NCI-H2227 (cell line): ENCODE measurements around the gene CBFA2T2.
"Not testable (repeated sequence)": the region's sequence is repeated elsewhere in the genome, so short reads cannot be mapped to it uniquely, and the experiment has no call there.

Experiments used
- DNase-seq: peaks from one replicate; lab custom pipeline; 2025; ENCODE audit not compliant: unreplicated experiment; lab: John Stamatoyannopoulos, UW

The CBFA2T2 gene

DNA sequence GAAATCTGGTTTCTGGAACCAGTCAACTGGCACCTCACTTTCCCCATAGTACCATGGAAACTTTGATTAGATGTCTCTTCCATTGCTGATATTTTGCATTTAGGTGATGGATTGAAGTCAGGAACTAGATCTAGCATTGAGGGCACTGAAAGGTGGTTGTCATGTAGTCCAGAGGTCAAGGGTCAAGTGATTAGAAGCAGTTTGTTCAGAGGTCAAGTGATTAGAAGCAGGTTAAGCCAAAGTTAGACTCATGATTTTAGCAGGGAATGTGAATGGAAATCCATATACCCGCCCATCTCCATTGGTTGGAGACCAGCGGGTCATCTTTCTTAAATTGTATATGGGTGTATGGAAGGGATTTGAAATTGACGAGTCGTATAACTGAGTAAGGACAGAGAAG is 51.2 kb downstream of the CBFA2T2 start:
- no peak for DNase-seq

- no peak for DNase-seq
These were observed 51.9 kb downstream of the CBFA2T2 start for GRCh38 chr20:33541797-33542196.

DNA sequence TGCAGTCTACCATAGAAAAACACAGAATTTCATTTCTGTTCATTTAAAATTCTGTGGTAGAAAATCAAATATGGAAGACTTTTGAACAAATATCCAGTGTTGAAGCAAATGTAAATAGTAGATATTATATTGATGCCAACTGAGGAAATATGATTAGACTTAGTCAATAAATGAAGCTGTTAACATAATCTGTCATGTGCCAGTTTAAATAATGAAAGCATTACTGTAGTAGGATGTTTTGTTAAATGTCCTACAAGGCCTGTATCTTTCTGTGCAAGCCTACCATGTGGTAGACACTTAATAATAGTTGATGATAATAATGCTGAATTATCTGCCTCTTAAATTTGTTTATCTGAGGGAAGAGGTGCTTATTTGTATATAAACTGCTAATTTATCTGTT is 55.9 kb downstream of the CBFA2T2 start:
- DNase-seq, result no peak

- DNase-seq, result no peak
These were observed 59.5 kb downstream of the CBFA2T2 start for GRCh38 chr20:33549229-33549999.

DNA sequence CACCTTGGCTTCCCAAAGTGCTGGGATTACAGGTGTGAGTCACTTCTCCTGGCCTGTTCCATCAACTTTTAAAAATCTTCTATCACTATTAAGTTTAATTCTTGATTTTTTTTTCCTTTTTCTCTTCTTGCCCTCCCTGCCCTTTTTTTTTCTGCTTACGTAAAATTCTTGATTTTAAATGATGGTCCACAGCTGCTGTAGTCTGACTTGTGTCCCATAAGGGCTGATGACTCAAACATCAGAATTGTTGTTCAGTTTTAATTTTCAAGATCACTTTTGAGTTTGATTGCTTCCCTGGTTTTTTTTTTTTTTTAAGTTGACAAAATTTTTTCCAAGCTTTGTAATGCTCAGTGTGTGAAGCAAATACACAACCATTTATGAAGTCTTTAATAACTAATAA is 61.9 kb downstream of the CBFA2T2 start:
- no peak for DNase-seq

DNA sequence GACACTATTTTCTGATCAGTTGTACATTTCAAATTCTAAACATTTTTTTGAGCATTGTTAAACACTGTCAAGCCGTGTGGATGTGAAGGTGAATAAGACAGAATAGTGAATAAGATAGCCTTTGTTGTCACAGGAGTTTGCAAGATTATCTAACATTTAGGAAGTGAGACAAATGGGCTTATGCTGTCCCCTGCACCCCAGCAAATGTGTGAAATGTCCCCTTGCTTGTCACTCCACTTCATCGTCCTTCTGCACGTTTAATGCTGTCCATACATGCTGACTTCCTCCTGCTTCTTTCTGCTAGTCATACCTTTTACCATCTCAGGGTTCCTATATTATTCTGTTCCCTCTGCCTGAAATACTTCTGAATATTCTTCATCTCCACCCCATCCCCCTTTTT is 62.6 kb downstream of the CBFA2T2 start:
- no peak for DNase-seq

- DNase-seq, result no peak
These were observed 63.6 kb downstream of the CBFA2T2 start for GRCh38 chr20:33553516-33553915.

DNA sequence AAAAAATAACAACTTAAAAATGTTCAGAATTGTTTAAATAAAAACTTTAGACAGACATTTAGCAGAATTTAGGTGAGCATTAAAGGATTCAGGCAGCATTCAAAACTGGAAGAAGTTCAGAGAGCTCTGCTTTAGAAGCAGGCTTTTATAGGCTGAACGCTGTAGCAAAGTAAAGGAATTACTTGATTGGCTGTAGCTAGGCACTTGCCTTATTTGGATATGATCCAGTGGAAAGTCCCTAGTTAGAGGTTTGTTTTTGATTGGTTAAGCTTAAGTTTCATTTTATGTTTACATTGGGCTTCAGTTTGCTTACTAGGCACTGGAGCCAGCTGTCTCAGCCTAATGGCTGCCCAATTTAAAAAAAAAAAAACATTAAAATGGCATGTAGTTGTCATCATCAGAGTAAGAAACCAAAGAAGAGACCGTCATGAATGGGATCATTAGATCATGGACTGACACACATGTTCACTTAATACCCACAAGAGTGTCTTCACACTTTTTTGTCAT is 65.1 kb downstream of the CBFA2T2 start:
- peak; percentile 60 for DNase-seq

DNA sequence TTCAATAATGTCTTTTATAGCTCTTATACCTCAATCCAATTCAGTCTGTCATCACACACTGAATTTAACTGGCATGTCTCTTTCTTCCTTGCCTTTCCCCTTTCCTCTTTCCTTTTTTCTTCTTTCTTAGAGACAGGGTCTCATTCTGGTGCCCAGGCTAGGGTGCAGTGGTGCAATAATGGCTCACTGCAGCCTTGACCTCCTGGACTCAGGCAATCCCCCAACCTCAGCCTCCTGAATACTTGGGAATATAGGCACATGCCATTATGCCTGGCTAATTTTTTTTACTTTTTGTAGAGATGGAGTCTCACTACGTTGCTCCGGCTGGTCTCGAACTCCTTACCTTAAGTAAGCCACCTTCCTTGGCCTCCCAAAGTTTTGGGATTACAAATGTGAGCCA is 65.9 kb downstream of the CBFA2T2 start:
- no peak for DNase-seq

GRCh38 chr20:33556246-33556645 is 66.3 kb downstream of the CBFA2T2 start:
- DNase-seq, result no peak

- no peak for DNase-seq
These were observed 68.7 kb downstream of the CBFA2T2 start for GRCh38 chr20:33558348-33559144.

- DNase-seq, result no peak
These were observed 69.3 kb downstream of the CBFA2T2 start for GRCh38 chr20:33559212-33559611.

DNA sequence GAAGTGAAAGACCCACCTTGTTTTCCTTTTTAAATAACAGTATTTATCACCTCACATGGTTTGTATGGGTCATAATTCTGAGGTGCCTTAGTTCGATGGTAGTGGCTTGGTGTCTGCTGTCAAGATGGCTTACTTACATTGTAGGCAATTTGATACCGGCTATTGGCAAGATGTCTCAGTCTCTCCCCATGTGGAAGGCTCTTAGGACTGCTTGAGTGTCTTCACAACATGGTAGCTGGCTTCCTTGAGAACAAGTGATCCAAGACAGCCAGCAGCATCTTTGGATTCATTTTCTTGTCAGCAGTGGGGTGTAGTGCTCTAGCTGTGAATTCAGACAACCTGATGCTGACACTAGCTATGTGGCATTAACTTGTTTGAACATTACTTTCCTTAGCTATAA is 70.1 kb downstream of the CBFA2T2 start:
- no peak for DNase-seq

- DNase-seq, result not testable (repeated sequence)
These were observed 71.2 kb downstream of the CBFA2T2 start for GRCh38 chr20:33561053-33561452.

DNA sequence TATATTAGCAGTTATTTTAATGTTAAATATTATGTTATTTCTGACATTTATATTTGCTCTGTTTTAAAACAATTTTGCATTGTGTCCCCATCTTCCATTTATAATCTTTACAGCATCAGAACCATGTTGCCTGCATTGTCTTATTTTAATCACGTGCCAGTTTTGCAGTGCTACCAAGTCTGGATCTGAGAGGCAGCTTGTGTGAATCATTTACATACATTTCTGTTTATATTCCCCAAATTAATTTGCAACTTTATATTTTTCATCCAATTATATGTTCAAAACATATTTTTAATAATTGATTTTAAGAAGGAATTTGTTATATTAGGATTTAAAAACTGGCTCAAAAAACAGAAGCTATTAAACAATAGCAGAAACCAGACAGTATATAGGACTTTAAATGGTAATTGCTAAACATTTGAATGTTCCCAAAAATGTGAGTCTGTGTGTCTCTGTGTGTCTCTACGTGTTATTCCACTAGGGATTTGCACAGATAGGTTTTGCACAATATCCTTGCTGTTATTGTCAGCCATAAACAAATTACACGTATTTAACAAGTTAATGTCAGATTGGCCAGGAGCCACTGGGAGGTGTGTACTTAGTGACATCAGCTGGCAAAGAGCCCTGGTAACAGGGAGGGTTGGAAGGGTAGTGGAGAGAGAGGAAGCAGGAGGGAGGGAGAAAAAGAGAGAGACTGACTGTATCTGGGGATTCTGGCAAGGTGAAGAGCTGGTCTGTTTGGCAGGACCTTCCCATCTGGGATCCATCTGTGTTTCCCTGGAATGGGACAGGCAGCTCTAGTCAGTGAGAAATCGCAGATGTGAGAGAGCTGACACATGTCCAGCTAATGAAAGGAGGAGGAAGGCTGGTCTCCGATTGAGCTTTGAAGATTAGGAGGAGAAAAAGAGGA is 72.1 kb downstream of the CBFA2T2 start:
- DNase-seq, result peak; percentile 66

- no peak for DNase-seq
These were observed 73.9 kb downstream of the CBFA2T2 start for GRCh38 chr20:33563788-33564187.

GRCh38 chr20:33566781-33567603 is 77.1 kb downstream of the CBFA2T2 start:
- DNase-seq, result no peak

DNA sequence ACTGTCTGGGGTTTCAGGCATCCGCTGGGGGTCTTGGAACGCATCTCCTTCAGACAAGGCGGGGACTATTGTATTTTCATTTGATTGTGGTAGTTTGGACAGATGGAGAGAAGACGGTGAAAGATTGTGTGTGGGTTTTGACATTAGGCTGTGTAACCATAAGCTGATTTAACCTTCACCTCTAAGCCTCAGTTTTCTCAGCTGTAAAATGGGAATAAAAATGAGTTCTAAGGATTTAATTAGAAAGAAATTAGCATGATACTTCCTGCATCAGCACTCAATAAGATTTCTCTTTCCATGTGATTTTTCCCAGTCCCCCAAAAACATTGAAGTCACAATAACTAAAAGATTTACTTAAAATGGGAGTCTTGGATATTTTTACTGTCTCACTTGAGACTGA is 78.1 kb downstream of the CBFA2T2 start:
- DNase-seq, result peak; percentile 14

DNA sequence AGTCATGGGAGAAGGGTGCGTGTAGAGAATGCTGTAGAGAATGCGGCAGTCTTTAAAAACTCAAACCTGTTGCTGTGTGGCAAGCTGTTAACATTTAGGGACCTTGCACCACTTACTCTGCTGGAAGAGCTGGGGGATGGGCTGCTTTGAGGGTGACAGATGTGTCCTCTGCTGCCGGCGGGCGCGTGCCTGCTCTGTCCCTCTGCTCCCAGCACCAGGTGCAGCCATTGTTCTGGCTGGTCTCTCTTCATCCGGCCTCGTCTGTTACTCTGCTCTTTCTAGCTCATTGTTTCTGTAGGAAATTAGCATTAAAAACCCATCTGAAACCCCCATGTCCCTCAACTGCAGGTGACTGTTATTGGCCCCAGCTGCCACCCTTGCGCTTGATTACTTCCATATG is 78.5 kb downstream of the CBFA2T2 start:
- peak; percentile 85 for DNase-seq
